ENCODE results near the gene BRDT.

Gene BRDT

GRCh38 chr1:92029241-92029922, 80.2 kb downstream of the BRDT start:
- DNase-seq (ENCODE audit: low spot score): no peak
- TF ChIP-seq CTCF (IDR thresholded peaks at IDR 0.05; ENCODE audit: extremely low read depth, insufficient read depth, missing control alignments): no peak
- in situ Hi-C loops (cut with MboI; ENCODE audit: low pct_unique_long_range_greater_than_20kb, low sequenced_read_pairs, unreplicated experiment): no loop called here

GRCh38 chr1:92030656-92031107, 81.5 kb downstream of the BRDT start:
- DNase-seq (ENCODE audit: low spot score): no peak
- in situ Hi-C loops (cut with MboI; ENCODE audit: low pct_unique_long_range_greater_than_20kb, low sequenced_read_pairs, unreplicated experiment): no loop called here
- TF ChIP-seq CTCF (IDR thresholded peaks at IDR 0.05; ENCODE audit: extremely low read depth, insufficient read depth, missing control alignments): no peak

- no peak for DNase-seq (ENCODE audit: low spot score)
- TF ChIP-seq CTCF (IDR thresholded peaks at IDR 0.05; ENCODE audit: extremely low read depth, insufficient read depth, missing control alignments): no peak
- in situ Hi-C loops (cut with MboI; ENCODE audit: low pct_unique_long_range_greater_than_20kb, low sequenced_read_pairs, unreplicated experiment): no loop called here
Observed at GRCh38 chr1:92031281-92032110, 82.3 kb downstream of the BRDT start.

- DNase-seq (ENCODE audit: low spot score): no peak
- in situ Hi-C loops (cut with MboI; ENCODE audit: low pct_unique_long_range_greater_than_20kb, low sequenced_read_pairs, unreplicated experiment): no loop called here
- no peak for TF ChIP-seq CTCF (IDR thresholded peaks at IDR 0.05; ENCODE audit: extremely low read depth, insufficient read depth, missing control alignments)
Observed at GRCh38 chr1:92037400-92037799, 88.2 kb downstream of the BRDT start.

GRCh38 chr1:92038695-92039346, 89.6 kb downstream of the BRDT start:
- TF ChIP-seq CTCF (IDR thresholded peaks at IDR 0.05; ENCODE audit: extremely low read depth, insufficient read depth, missing control alignments): no peak
- in situ Hi-C loops (cut with MboI; ENCODE audit: low pct_unique_long_range_greater_than_20kb, low sequenced_read_pairs, unreplicated experiment): no loop called here
- no peak for DNase-seq (ENCODE audit: low spot score)

- no peak for DNase-seq (ENCODE audit: low spot score)
- no peak for TF ChIP-seq CTCF (IDR thresholded peaks at IDR 0.05; ENCODE audit: extremely low read depth, insufficient read depth, missing control alignments)
- in situ Hi-C loops (cut with MboI; ENCODE audit: low pct_unique_long_range_greater_than_20kb, low sequenced_read_pairs, unreplicated experiment): no loop called here
Observed at GRCh38 chr1:92040971-92041370, 91.8 kb downstream of the BRDT start.

All from GM13977 (cell line).